ENCODE results near the gene DNAH9.

DNAH9 gene

GRCh38 chr17:11589716-11590115 lies 8.6 kb upstream of the DNAH9 start:
- in situ Hi-C loops (cut with MboI; ENCODE audit: low sequenced_read_pairs), result no loop called here

GRCh38 chr17:11601661-11602060 lies 3.4 kb downstream of the DNAH9 start:
- in situ Hi-C loops (cut with MboI; ENCODE audit: low sequenced_read_pairs), result no loop called here

GRCh38 chr17:11608396-11608795 lies 10.1 kb downstream of the DNAH9 start:
- in situ Hi-C loops (cut with MboI; ENCODE audit: low sequenced_read_pairs), result no loop called here

DNA sequence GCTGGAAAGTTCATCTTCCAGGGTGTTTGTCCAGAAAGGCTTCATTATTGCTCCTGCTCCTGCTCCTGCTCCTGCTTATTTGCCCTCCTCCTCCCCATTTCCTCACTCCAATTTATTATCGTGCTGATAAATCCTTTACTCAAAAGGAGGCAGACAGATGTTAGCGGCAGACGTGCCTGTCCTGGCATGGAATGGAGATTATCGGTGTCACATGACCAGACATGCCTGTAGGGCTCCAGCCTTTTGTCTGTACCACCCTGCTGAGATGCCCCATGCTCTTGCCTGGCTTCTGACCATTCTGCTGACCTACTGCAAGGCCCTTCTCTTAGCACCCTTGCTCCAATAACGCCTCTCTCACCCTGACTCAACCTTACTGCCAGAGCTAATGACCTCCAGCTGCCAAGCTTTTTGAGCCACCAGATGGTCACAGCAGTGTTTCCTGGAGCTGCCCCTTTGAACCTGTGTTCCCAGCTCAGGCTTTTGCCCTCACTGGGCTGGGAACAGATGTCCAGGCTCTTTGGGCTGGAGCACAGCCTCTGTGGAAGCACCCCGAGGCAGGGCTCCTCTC lies 12.8 kb downstream of the DNAH9 start:
- in situ Hi-C loops (cut with MboI; ENCODE audit: low sequenced_read_pairs), result no loop called here

DNA sequence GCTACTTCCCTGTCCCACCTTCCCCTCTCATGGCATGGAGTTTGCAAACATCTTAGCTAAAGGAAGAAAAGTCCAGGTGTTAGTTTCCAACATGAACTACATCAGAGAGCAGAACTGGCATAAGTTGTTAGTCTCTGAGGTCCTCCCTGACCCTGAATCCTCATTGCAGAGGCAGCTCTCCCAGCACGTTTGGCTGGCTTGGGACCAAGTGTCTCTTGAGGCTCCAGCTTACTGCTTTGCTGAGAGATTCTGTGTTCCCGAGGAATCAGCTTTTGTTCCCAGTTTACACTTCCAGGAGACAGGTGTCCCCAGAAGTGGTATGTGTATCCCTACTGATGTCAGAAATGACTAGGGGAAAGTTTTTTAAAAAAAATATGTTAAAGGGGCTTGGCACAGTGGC lies 14.7 kb downstream of the DNAH9 start:
- in situ Hi-C loops (cut with MboI; ENCODE audit: low sequenced_read_pairs), result no loop called here

DNA sequence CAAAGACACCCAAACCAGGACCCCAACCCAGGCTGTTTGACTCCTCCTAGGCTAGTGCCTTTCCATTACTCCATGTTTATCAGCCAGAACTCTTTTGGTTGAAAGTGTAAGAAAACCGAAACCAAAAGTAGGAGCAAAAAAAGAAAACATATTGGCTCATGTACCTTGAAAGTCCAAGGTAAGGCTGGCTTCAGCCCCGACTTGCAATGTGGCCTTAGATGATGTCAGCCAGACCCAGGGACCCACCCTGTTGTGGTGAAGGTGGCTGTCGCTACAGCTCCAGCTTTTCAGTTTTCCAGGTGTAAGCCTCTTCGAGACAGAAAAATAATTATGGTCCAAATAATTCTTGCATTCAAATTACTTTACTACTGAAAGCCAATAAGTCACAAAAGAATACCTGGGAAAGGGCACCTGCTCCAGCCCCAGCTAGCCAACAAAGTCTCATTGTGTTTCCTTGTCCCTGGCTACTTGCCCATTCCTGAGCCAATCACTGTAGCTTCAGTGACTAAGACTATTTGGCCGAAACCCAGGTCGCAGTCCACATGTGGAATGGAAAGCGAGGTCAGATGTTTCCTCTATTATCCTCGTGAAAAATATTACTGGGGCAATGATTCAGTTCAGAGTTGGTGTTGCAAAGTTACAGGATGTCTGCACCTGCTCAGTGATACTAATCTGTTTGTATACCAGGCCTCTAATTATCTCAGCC lies 20.7 kb downstream of the DNAH9 start:
- in situ Hi-C loops (cut with MboI; ENCODE audit: low sequenced_read_pairs), result no loop called here

- in situ Hi-C loops (cut with MboI; ENCODE audit: low sequenced_read_pairs), result no loop called here
Observed at GRCh38 chr17:11622492-11622891, 24.2 kb downstream of the DNAH9 start.

DNA sequence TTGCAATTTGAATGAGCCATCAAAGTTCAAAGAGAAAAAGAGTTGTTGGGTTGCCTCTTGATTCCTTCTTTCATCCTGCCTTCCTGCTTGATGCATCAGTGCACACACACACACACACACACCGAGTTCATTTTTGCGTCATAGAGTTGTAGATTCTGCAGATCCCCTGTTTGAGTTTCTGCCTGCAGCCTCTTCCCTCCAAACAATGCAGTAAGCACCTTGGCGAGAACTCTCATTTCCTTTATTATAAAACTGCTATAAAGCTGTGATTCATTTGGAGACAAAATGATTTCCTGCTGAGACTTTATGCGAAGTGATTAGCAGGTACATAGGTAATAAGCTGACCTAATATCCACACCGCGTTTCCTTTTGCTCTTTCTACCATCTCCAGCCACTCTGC lies 26.7 kb downstream of the DNAH9 start:
- in situ Hi-C loops (cut with MboI; ENCODE audit: low sequenced_read_pairs), result no loop called here

- in situ Hi-C loops (cut with MboI; ENCODE audit: low sequenced_read_pairs), result no loop called here
Observed at GRCh38 chr17:11625878-11626277, 27.6 kb downstream of the DNAH9 start.

- in situ Hi-C loops (cut with MboI; ENCODE audit: low sequenced_read_pairs), result no loop called here
Observed at GRCh38 chr17:11627301-11627940, 29.2 kb downstream of the DNAH9 start.

- in situ Hi-C loops (cut with MboI; ENCODE audit: low sequenced_read_pairs), result no loop called here
Observed at GRCh38 chr17:11628374-11628773, 30.1 kb downstream of the DNAH9 start.

DNA sequence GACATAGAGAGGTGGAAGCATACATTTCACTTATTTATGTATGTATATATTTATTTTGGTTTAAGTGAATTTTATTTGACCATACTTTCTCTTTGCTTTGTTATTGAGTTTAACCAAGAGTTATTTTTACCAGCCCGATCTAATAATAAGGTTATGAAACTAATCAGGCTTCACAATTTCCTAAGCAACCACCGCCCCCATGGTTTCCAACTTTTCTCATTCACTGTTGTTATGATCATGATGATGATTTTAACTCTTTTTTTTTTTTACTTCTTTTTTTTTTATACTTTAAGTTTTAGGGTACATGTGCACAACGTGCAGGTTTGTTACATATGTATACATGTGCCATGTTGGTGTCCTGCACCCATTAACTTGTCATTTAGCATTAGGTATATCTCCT lies 30.6 kb downstream of the DNAH9 start:
- in situ Hi-C loops (cut with MboI; ENCODE audit: low sequenced_read_pairs), result no loop called here

GRCh38 chr17:11636771-11637170 lies 38.5 kb downstream of the DNAH9 start:
- in situ Hi-C loops (cut with MboI; ENCODE audit: low sequenced_read_pairs), result no loop called here

- in situ Hi-C loops (cut with MboI; ENCODE audit: low sequenced_read_pairs), result no loop called here
Observed at GRCh38 chr17:11637796-11638195, 39.5 kb downstream of the DNAH9 start.

DNA sequence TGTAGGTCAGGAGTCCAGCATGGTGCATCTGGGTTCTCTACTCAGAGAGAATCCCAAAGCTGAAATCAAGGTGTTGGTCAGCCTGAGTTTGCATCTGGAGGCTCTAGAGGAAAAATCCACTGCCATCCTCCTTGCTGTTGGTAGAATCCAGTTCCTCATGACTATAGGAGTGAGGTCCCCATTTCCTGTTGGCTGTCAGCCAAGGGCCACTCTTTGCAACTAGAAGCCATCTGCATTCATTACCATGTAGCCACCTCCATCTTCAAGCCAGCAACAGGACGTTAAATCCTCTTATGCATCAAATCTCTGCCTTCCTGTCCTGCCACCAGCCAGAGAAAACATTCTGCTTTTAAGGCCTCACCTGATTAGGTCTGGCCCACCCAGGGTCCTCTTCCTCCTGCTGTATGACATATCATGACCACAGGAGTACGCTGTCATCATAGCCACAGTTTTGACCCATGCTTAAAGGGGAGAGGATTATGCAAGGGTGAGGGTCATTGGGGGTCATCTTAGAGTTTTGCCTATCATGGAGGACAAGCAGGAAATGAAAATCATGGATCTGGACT lies 40.5 kb downstream of the DNAH9 start:
- in situ Hi-C loops (cut with MboI; ENCODE audit: low sequenced_read_pairs), result no loop called here

- in situ Hi-C loops (cut with MboI; ENCODE audit: low sequenced_read_pairs), result no loop called here
Observed at GRCh38 chr17:11639736-11640462, 41.6 kb downstream of the DNAH9 start.

DNA sequence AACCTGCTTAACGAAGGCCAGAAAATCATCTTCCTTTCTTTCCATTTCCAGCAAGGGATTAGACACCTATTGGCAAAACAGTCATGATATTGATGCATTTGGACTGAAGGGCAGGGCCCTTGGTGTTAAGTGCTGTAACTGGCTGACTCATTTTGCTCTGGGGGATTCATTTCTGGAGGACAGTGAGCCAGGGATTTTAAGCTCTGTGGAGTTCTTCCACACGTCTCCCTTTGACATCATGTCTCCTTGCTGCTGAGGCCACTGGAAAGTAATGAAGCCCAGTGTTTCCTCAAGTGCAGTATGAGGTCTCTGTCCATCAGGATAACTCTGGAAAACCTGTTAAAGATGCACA lies 42.2 kb downstream of the DNAH9 start:
- in situ Hi-C loops (cut with MboI; ENCODE audit: low sequenced_read_pairs), result no loop called here

- in situ Hi-C loops (cut with MboI; ENCODE audit: low sequenced_read_pairs), result no loop called here
Observed at GRCh38 chr17:11641521-11642275, 43.4 kb downstream of the DNAH9 start.

- in situ Hi-C loops (cut with MboI; ENCODE audit: low sequenced_read_pairs), result no loop called here
Observed at GRCh38 chr17:11642655-11643054, 44.4 kb downstream of the DNAH9 start.

DNA sequence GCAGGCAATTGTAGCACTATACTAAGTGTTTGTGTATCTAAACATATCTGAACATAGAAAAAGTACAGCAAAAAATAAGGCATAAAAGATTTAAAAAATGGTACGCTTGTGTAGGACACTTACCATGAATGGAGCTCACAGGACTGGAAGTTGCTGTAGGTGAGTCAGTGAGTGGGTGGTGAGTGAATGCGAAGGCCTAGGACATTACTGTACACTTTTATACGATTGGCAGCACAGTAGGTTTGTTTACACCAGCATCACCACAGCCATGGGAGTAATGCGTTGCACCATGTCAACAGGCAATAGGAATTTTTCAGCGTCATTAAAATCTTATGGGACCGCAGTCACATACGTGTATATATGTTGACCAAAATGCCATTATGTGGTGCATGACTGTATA lies 45.6 kb downstream of the DNAH9 start:
- in situ Hi-C loops (cut with MboI; ENCODE audit: low sequenced_read_pairs), result no loop called here
